ENCODE measurements around the gene AGA. TPM values are rescaled to one million over a fixed set of nuclear protein-coding genes. Genes with fewer than 3 reads are reported as not detected.

AGA gene
- total and polyA plus RNA-seq, 12 donors, result 4.1 to 12.7 (median 7.9) TPM

DNA sequence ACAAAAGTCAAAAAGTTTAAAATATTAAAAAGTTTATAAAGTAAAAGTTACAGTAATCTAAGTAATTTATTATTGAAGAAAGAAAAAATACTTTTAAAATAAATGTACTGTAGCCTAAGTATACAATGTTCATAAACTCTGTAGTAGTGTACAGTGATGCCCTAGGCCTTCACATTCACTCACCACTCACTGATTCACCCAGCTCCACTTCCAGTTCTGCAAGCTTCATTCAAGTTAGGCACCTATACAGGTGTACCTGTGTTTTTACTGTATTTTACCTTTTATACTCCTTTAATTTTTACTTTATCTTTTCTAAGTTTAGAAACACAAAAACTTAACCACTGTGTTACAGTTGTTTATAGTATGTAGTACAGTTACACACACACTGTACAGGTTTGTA lies 40.1 kb upstream of the AGA start:
- ATAC-seq, result no peak
- Histone ChIP-seq H3K9me3 (no peaks in the 10 kb centered on the region), H3K4me1 (no peaks in the 10 kb centered on the region), H3K27me3 (no peaks in the 10 kb centered on the region), H3K36me3 (no peaks in the 10 kb centered on the region), H3K27ac (no peak overlapping the region), H3K4me3 (no peak overlapping the region)
- TF ChIP-seq, protein P1, sequence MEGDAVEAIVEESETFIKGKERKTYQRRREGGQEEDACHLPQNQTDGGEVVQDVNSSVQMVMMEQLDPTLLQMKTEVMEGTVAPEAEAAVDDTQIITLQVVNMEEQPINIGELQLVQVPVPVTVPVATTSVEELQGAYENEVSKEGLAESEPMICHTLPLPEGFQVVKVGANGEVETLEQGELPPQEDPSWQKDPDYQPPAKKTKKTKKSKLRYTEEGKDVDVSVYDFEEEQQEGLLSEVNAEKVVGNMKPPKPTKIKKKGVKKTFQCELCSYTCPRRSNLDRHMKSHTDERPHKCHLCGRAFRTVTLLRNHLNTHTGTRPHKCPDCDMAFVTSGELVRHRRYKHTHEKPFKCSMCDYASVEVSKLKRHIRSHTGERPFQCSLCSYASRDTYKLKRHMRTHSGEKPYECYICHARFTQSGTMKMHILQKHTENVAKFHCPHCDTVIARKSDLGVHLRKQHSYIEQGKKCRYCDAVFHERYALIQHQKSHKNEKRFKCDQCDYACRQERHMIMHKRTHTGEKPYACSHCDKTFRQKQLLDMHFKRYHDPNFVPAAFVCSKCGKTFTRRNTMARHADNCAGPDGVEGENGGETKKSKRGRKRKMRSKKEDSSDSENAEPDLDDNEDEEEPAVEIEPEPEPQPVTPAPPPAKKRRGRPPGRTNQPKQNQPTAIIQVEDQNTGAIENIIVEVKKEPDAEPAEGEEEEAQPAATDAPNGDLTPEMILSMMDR (IDR thresholded peaks at IDR 0.05), result no peak
- intact Hi-C loops (cut with DNase I), result no loop called here
- DNase-seq, result no peak

DNA sequence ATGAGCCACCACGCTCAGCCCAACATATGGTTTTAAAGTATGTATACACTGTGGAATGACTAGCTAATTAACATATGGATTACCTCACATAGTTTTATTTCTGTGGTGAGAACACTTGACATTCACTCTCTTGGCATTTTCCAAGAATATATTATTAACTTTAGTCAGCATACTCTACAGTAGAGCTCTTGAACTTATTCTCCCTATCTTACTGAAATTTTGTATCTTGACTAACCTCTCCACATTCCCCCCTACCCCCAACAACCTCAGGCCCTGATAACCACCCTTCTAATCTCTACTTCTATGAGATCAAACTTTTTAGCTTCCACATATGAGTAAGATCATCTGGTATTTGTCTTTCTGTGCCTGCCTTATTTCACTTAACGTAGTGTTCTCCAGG lies 38.6 kb upstream of the AGA start:
- DNase-seq, result no peak
- TF ChIP-seq, protein P1 (IDR thresholded peaks at IDR 0.05), result no peak
- Histone ChIP-seq H3K27ac (no peak overlapping the region), H3K9me3 (no peaks in the 10 kb centered on the region), H3K4me3 (no peak overlapping the region), H3K27me3 (no peaks in the 10 kb centered on the region), H3K36me3 (no peaks in the 10 kb centered on the region), H3K4me1 (no peaks in the 10 kb centered on the region)
- intact Hi-C loops (cut with DNase I), result no loop called here
- WGBS, 2 donors, result 92 to 97% methylated on average over 2 of the region's 2 CpGs
- no peak for ATAC-seq

DNA sequence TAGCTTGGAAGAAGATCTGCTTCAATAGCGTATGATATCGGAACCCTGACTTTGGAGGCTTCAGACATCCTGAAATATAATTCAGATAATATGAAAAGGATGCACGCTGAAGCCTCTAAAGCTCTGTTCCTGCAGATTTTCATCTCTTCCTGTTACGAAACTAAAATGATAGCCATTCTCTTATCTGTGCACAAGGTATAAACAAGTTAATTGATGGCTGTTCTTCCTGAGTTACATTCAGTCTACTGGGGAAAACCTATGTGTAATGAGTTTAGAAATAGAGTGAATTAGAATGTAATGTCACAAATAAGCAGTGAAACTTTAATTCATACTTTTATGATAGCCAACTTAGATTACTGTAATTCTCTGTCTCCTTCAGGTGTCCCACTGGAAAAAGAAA lies 36.8 kb upstream of the AGA start:
- no peaks in the 10 kb centered on the region for H3K27me3 ChIP-seq
- H3K4me3 ChIP-seq, result no peak overlapping the region
- H3K4me1 ChIP-seq, result no peaks in the 10 kb centered on the region
- TF ChIP-seq, protein P1 (IDR thresholded peaks at IDR 0.05), result no peak
- no peak overlapping the region for H3K27ac ChIP-seq
- H3K36me3 ChIP-seq, result no peaks in the 10 kb centered on the region
- no peaks in the 10 kb centered on the region for H3K9me3 ChIP-seq
- ATAC-seq, result no peak
- intact Hi-C loops (cut with DNase I), result no loop called here
- WGBS, 2 donors, result 72 to 82% methylated on average over 4 of the region's 4 CpGs
- DNase-seq, result no peak

DNA sequence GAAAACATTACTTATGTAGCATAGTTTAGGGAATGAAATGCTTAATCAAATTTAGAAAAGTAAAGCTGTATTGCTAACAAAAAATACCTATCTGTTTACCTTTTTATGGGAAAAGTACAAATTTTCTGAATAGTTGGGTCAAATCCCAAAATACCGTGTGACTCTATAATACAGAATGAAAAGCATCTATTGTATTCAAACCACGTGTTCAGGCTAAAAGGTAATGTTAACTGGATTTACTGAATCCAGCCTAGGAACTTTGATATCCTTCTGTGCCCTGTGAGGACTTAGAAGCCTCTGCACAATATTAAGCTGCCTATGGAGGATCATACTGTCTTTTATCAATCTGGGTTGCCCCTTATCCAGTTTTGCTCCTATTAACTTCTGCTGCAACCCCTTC lies 36.3 kb upstream of the AGA start:
- intact Hi-C loops (cut with DNase I), result no loop called here
- DNase-seq, result no peak
- no peaks in the 10 kb centered on the region for H3K9me3 ChIP-seq
- H3K27me3 ChIP-seq, result no peaks in the 10 kb centered on the region
- H3K4me1 ChIP-seq, result no peaks in the 10 kb centered on the region
- no peak overlapping the region for H3K4me3 ChIP-seq
- no peak for ATAC-seq
- H3K36me3 ChIP-seq, result no peaks in the 10 kb centered on the region
- WGBS, 2 donors, result 72 to 78% methylated on average over 2 of the region's 2 CpGs
- H3K27ac ChIP-seq, result no peak overlapping the region
- TF ChIP-seq, protein P1 (IDR thresholded peaks at IDR 0.05), result no peak

DNA sequence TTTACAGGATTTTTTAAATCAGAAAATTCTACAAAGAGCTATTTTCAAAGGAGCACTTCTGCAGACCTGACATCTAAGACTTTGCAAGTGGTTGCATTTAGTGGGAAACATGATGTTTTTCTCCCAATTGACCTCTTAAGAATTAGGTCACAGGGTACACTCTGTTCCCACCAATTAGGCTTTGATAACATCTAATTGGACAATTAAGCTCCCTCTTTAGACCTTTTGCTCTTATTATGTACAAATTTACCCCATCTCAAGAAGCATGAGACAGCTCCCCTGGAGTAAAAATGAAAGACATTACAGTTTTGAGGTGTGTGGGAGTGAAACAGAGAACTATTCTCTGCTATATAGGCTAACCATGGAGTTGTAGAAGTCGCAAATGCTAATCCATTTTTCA lies 31.8 kb upstream of the AGA start:
- TF ChIP-seq, protein P1 (IDR thresholded peaks at IDR 0.05), result no peak
- 81 to 87% methylated on average over 1 of the region's 1 CpG for WGBS, 2 donors
- no peaks in the 10 kb centered on the region for H3K36me3 ChIP-seq
- H3K4me3 ChIP-seq, result no peak overlapping the region
- no peak for DNase-seq
- no peak for ATAC-seq
- intact Hi-C loops (cut with DNase I), result no loop called here
- no peak overlapping the region for H3K27ac ChIP-seq
- no peaks in the 10 kb centered on the region for H3K27me3 ChIP-seq
- no peaks in the 10 kb centered on the region for H3K4me1 ChIP-seq
- H3K9me3 ChIP-seq, result no peaks in the 10 kb centered on the region

Measured in heart right ventricle (tissue), 16 donors.